HG03139 (cell line): ENCODE results near the gene CHST1.

Experiments
- ATAC-seq: cut with Tn5 transposase; IDR thresholded peaks from one replicate; pipeline ENCODE4 v1.9.1; 2021; ENCODE audit not compliant: unreplicated experiment

Gene CHST1

DNA sequence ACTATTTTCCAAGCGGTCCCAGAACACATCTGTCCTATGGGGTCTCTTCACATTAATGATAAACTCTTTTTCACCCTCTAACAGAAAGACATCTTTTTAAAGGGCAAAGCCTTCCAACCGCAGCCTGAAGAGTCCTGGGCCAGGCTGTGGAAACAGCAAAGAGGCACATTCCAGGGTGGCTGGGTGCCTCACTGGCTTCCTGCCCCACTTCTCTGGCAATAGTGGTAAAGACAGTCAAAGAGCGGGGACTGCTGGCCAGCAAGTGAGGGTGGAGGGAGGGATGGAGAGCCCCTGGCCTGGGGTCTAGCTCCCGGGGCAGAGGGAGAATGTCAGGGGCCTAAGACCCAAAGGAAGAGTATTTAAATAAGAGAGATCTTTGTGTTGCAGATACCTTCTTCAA is 10.2 kb upstream of the CHST1 start:
- no peak for ATAC-seq

GRCh38 chr11:45674481-45675190 is 9.2 kb upstream of the CHST1 start:
- ATAC-seq: no peak

- ATAC-seq: no peak
Observed at GRCh38 chr11:45673441-45673840, 8.0 kb upstream of the CHST1 start.

- no peak for ATAC-seq
Observed at GRCh38 chr11:45672593-45672992, 7.2 kb upstream of the CHST1 start.

- ATAC-seq: no peak
Observed at GRCh38 chr11:45671246-45672171, 6.1 kb upstream of the CHST1 start.

DNA sequence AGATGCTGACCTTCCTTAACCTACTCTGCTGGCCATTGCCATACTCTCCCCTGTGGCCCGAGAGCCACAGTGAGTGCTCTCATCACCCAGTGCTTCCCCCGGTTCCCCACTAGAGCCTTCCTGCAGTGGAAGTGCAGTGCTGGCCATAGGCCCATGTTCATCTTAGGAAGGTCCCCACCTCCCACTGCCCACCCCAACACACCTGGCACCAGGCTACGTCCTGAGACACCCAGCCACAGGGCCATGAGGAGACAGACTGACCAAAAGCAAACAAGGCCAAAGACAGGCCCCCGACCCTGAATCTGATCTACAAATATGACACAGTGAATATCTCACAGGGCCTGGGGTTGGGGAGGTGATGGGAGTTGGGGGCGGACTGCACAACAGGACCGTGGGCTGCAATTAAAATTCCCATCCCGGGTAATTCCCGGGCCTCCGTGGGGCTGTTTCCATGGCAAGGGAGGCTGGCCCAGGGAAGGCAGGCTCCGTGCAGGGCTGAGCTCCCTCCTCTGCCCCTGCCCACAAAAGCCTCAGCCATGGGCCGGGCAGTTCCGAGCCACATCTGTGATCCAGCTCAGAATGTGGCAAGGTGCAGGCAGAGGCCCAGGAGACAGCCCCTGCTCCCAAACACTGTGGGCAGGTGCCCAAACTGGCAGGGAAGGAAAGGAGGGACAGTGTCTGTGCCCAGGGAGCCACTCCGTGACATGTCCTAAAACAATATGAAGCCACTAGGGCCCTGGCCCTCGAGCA is 5.1 kb upstream of the CHST1 start:
- no peak for ATAC-seq

GRCh38 chr11:45669956-45670355 is 4.5 kb upstream of the CHST1 start:
- no peak for ATAC-seq

- no peak for ATAC-seq
Observed at GRCh38 chr11:45669146-45669545, 3.7 kb upstream of the CHST1 start.

DNA sequence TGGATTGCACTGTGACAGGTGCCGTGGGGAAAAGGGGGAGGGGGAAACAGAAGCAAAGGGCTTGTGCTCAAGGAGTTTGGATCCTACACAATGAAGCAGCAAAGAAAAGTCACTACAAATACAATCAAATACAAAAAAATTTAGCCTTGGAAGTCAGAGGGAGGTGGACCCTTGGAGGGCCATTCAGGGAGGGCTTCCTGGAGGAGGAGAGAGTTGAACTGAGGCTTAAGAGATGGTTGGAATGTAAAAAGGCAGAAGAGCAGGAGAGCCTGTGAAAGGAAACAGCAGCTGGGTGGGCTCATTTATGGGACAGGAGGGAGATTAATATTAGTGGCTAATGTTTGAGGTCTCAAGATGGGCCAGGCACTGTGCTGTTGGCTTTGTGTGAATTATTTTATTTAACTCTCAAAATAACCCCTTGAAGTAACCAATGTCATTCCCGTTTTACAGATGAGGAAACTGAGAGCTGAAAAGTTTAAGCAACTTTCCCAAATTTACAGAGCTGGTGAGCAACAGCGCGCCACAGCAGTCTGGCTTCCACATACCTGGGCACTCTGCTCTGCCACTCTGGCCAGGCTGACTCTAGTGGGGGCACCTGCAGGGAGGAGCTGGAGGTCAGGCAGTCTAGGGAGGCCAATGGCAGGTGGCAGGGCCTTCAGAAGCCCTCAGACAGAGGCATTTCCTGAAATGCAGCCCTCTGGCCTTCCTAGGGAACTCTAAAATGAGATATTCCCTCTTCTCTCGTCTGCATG is 2.7 kb upstream of the CHST1 start:
- ATAC-seq: no peak

- ATAC-seq: no peak
Observed at GRCh38 chr11:45666648-45667642, 1.5 kb upstream of the CHST1 start.

DNA sequence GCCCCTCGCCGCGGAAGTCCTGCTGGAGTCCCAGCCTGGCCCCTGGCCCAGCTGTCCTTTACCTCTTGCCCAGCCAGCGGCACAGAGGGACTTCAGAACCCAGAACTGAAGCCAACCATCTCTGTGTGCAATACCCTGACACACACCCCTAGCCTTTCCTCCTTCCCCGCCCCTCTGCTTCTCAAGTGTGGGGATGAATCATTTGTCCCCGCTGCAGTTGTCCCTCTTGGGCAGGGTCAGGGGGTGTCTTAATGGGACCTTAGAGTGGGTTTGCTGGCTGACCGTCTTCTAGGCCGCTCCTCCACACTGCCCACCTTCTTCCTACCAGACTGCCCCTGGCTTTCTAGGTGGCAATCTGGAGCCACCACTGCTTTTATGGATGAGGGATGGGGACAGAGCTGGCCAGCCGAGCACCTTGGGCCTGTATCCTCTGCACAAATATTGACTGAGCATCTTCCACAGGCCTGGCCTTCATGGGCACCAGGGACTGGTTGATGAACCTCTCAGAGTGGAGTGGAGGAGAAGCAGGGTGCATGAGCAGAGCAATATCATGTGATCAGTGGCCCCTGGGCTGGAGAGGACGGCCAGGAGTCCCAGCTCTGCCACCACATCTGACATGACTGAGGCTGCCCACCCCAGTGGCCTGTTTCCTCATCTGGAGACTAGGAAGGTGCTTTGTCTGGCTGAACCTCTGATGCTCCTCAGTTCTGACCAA is 668 bp upstream of the CHST1 start:
- no peak for ATAC-seq

- no peak for ATAC-seq
Observed at GRCh38 chr11:45664376-45665205, 831 bp downstream of the CHST1 start.

GRCh38 chr11:45663486-45664375 is 1.7 kb downstream of the CHST1 start:
- ATAC-seq: no peak

- no peak for ATAC-seq
Observed at GRCh38 chr11:45662665-45663485, 2.5 kb downstream of the CHST1 start.

GRCh38 chr11:45662096-45662664 is 3.2 kb downstream of the CHST1 start:
- no peak for ATAC-seq
